Esophagus muscularis mucosa (tissue), 3 donors: Measurements from ENCODE around the gene ALG12.

ENCODE experiments used
- CTCF ChIP-seq, 3 experiments: fragments of 200-600 bp in 2 of 3; fragments of 450-650 bp in 1 of 3; sonication (generic) in 2 of 3; IDR thresholded peaks; one replicate each; pipeline ENCODE4 v1.5.1; 2017 to 2019; ENCODE audit warnings: antibody characterized with exemption in 3 of 3, mild to moderate bottlenecking in 2 of 3, moderate library complexity in 1 of 3
- POLR2A ChIP-seq: fragments of 450-650 bp; IDR thresholded peaks from one replicate; pipeline ENCODE4 v1.6.1; 2017; ENCODE audit warnings: antibody characterized with exemption, moderate library complexity, mild to moderate bottlenecking, low read depth
- POLR2AphosphoS5 ChIP-seq, 2 donors: sonication (generic); formaldehyde crosslinking; IDR thresholded peaks; one replicate each; pipeline ENCODE4 v1.6.1; 2017; ENCODE audit warnings: antibody characterized with exemption in 2 of 2

- TF ChIP-seq CTCF (IDR thresholded peaks at IDR 0.05): no peak
- no peak for TF ChIP-seq POLR2A
- no peak for TF ChIP-seq POLR2AphosphoS5 (IDR thresholded peaks at IDR 0.05)
These were observed 7.4 kb upstream of the ALG12 start for GRCh38 chr22:49925525-49926128.
